ENCODE measurements around the gene HIPK2. TPM values are rescaled to one million over a fixed set of nuclear protein-coding genes. Genes with fewer than 3 reads are reported as not detected.

Gene HIPK2
- total and polyA plus RNA-seq, 10 of the 15 experiments (the other 5 are each of a cell fraction or from before 2014, with no cell fraction given): 1.7 to 39.0 (median 9.4) TPM

GRCh38 chr7:139813151-139813550 is 35.4 kb upstream of the HIPK2 start:
- TF ChIP-seq CEBPZ (IDR thresholded peaks at IDR 0.05; ENCODE audit: low read depth, low read length) (no peak), BMI1 (IDR thresholded peaks at IDR 0.05; ENCODE audit: borderline replicate concordance) (no peak), POU2F2 (IDR thresholded peaks at IDR 0.05; ENCODE audit: borderline replicate concordance, low read depth, low read length) (no peak), NFXL1 (IDR thresholded peaks at IDR 0.05; ENCODE audit: borderline replicate concordance) (no peak), BCL3 (IDR thresholded peaks at IDR 0.05; ENCODE audit: borderline replicate concordance, insufficient read depth, low read depth, low read length, poor library complexity, severe bottlenecking) (no peak)
- in situ Hi-C loops (cut with MboI) (no loop called here), intact Hi-C loops (cut with micrococcal nuclease; ENCODE audit: unreplicated experiment) (no loop called here)
- DNase-seq (ENCODE audit: low read depth, low spot score): no peak
- Histone ChIP-seq H3K4me2 (ENCODE audit: control insufficient read depth, insufficient read depth) (no peak overlapping the region), H3K9me3 (replicated peaks; ENCODE audit: control insufficient read depth, insufficient read depth, low read length) (no peaks in the 10 kb centered on the region; the same call in 1 of the 3 replicates), H2AFZ (ENCODE audit: control insufficient read depth, low read depth, low read length) (no peak overlapping the region), H3K9ac (ENCODE audit: control insufficient read depth, insufficient read depth, low read length) (no peak overlapping the region), H3K27me3 (replicated peaks in 1 of 2; ENCODE audit: control insufficient read depth in 2 of 2, insufficient read depth in 2 of 2, low read length in 1 of 2) (no peaks in the 10 kb centered on the region; a peak in 2 of 4 replicates), H3K27ac (ENCODE audit: control insufficient read depth, insufficient read depth) (no peak overlapping the region), H3K4me3 (no peak overlapping the region), H4K20me1 (ENCODE audit: control insufficient read depth, insufficient read depth) (no peaks in the 10 kb centered on the region), H3K36me3 (ENCODE audit: control insufficient read depth in 2 of 2, insufficient read depth in 2 of 2, low read length in 1 of 2) (no peaks in the 10 kb centered on the region), H3K4me1 (ENCODE audit: control insufficient read depth, insufficient read depth, low read length) (no peaks in the 10 kb centered on the region), H3K79me2 (ENCODE audit: control insufficient read depth, insufficient read depth, low read length) (no peaks in the 10 kb centered on the region)
- BruUV-seq (replicated peaks): no TSS peak
- SMC1A ChIA-PET (ENCODE audit: uncharacterized antibody, unreplicated experiment): no interaction called here
- POLR2A ChIA-PET: no interaction called here
- ATAC-seq: no peak
- no peak for FAIRE-seq
- WGBS (ENCODE audit: insufficient coverage, insufficient replicate concordance, low lambda C conversion rate, missing lambda C conversion rate): 87% methylated on average over 6 of the region's 6 CpGs
- RAD21 ChIA-PET (ENCODE audit: unreplicated experiment): no interaction called here
- CTCF ChIA-PET: no interaction called here

All from GM12878 (cell line).